ENCODE measurements around the gene DENND5A. TPM values are rescaled to one million over a fixed set of nuclear protein-coding genes. Genes with fewer than 3 reads are reported as not detected.

The DENND5A gene
- total RNA-seq, 4 donors from 2014 or later = 107 to 132 (median 111) TPM

DNA sequence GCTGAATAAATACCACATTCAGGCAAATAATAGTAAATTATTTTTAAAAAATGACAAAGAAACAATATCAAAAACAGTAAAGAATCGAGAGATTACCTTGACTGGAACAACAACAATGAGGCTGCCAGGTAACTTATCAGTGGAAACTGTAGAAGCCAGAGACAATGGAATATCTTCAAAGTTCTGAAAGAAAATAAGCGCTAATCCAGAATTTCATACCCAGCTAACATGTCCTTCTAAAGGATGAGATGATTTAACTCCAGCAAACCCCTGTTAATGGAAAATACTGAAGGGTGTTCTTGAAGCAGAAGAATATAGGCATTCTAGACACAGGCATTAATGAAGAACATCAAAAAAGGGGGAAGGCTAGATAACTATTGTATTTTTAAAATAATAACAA is 153.1 kb downstream of the DENND5A start:
- TF ChIP-seq, protein P1, sequence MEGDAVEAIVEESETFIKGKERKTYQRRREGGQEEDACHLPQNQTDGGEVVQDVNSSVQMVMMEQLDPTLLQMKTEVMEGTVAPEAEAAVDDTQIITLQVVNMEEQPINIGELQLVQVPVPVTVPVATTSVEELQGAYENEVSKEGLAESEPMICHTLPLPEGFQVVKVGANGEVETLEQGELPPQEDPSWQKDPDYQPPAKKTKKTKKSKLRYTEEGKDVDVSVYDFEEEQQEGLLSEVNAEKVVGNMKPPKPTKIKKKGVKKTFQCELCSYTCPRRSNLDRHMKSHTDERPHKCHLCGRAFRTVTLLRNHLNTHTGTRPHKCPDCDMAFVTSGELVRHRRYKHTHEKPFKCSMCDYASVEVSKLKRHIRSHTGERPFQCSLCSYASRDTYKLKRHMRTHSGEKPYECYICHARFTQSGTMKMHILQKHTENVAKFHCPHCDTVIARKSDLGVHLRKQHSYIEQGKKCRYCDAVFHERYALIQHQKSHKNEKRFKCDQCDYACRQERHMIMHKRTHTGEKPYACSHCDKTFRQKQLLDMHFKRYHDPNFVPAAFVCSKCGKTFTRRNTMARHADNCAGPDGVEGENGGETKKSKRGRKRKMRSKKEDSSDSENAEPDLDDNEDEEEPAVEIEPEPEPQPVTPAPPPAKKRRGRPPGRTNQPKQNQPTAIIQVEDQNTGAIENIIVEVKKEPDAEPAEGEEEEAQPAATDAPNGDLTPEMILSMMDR (IDR thresholded peaks at IDR 0.05; ENCODE audit: low read depth) = no peak

DNA sequence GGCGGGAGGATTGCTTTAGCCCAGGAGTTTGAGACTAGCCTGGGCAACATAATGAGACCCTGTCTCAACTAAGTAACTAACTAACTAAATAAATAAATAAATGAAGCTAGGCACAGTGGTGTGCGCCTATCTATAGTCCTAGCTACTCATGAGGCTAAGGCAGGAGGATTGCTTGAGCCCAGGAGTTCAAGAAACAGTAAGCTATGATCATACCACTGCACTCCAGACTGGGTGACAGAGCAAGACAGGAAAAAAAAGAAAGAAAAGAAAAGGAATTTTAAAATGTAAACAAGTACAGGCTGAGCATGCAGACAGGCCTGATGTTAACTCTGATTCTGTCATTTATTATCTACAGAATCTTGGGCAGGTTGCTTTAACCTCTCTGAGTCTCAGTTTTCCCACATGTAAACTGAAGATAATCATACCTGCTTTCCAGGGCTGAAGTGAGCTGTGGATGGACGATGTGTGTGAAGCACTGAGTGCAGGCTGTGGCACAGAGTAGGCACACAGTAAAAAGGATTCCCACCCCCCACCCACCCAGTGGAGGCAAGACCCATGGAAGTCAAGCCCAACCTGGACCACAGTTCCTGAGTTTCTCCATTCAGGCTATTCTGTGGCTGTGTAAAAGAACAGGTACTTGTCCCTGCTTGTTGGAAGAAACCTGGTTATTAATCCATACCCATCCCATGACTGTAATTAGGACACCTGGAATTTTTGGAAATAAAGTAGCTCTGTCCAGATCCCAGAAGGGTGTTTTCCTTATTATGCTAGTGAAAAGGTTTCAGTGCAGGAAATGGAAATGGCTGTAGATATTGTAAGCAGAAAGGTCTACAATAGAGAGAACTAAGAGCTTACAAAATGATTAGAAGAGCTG is 155.1 kb downstream of the DENND5A start:
- TF ChIP-seq, protein P1 (IDR thresholded peaks at IDR 0.05; ENCODE audit: low read depth) = no peak

DNA sequence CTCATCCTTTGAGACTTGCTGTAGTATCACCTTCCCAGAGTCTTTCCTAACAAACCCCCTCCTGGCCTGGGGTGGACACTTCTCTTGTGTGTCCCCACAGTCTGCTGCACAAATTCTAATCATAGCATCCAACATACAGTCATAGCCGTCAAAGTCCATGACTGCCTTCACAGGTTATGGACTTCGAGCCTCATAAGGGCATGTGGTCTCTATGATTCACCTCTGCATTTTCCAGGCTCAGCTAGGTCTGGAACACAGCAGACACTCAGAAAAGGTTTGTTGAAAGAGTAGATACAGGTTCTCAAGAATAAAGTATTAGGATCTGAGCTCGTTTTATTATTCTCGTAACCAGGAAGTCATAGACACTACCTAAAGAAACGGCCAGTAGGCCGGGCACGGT is 160.6 kb downstream of the DENND5A start:
- TF ChIP-seq, protein P1 (IDR thresholded peaks at IDR 0.05; ENCODE audit: low read depth) = no peak

DNA sequence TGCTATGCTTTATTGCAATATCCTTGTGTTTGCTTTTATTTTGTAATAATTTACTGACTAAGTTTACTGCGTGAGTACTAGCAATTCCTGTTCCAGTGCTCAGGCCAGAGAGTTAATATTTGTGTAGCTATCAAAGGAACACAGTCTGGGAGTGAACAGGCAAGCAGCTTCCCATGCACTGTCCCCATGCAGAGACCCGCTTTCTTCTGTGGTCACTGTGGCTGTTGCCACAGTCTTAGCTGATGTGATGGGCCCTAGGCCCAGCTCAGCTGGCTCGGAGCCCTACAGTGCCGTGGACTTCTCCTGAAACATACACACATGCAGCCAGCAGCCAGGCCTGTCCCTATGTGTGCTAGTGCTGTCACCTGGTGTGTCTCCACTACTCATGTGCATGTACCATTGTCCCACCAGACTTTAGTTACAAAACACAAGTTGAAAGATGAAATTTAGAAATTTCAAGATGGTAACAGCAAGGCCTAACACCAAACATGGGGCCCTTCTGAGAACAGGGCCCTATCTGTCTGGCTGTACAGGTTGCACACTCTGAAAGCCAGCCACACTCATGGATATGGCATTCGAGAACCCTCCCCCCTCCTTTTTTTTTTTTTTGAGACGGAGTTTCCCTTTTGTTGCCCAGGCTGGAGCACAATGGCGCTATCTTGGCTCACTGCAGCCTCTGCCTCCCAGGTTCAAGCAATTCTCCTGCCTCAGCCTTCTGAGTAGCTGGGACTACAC is 161.4 kb downstream of the DENND5A start:
- TF ChIP-seq, protein P1 (IDR thresholded peaks at IDR 0.05; ENCODE audit: low read depth) = no peak

DNA sequence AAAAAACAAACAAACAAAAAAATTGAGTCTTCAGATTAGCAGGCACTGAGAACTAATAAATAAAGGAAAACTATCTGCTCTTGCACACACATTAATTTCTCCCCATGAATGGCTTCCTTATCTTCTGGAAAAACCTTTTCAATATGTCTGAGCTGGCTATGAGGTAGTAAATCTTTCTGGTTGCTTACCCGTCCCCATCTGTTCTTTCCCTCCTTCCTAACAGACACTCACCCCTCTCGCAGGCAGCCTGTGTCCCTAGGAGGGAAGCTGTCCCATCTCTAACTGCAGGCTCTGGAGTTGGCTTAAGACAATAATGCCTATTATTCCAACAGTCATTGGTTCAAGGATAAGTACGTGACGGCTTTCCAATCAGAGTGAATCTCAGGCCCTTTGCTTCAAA is 165.5 kb downstream of the DENND5A start:
- TF ChIP-seq, protein P1 (IDR thresholded peaks at IDR 0.05; ENCODE audit: low read depth) = no peak

DNA sequence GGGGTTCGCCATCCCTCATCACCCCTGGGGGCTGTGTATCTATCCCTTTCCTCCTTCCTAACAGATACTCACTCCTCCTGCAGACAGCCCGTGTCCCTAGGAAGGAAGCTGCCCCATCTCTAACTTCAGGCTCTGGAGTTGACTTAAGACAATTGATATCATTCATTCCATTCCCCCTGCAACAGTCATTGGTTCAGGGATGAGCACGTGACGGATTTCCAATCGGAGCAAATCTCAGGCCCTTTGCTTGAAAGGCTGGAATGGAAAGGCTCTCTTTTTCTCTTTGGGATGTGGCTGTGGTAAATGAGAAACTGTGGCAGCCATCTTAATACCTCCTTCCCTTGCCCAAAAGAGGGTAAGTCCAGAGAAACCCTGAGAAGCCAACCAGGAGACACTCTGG is 168.7 kb downstream of the DENND5A start:
- TF ChIP-seq, protein P1 (IDR thresholded peaks at IDR 0.05; ENCODE audit: low read depth) = no peak

DNA sequence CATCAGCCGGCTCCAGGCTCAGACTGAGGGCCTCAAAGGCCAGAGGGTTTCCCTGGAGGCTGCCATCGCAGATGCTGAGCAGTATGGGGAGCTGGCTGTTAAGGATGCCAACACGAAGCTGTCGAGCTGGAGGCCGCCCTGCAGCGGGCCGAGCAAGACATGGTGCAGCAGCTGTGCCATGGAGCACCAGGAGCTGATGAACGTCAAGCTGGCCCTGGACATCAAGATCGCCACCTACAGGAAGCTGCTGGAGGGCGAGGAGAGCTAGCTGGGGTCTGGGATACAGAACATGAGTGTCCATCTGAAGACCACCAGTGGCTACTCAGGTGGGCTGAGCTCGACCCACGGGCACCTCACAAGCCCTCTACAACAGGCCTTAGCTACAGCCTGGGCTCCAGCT is 169.7 kb downstream of the DENND5A start:
- TF ChIP-seq, protein P1 (IDR thresholded peaks at IDR 0.05; ENCODE audit: low read depth) = no peak

All from subcutaneous adipose tissue (tissue), 4 donors.